ENCODE results near the gene C5orf22. TPM values are rescaled to one million over a fixed set of nuclear protein-coding genes. Genes with fewer than 3 reads are reported as not detected.

The C5orf22 gene
- total RNA-seq, 1 experiment from 2014 or later, result 40.6 TPM

DNA sequence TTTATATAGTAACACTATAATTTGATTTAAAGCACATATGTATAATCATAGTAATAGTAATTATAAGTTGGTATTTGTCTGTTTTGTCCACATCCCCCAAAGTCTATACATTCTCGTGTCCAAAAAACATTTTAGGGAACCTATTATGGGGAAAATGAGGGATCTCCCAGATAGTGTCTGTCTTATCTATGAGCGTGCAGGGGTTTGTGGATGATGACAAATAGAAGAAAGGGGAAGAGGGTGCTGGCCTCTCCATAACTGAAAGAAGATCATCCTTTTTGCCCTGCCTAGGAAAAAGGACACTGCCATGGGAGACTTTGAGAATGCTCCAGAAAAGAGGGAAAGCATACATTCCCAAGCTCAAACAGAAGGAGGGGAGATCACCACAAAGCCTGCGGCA, 45.3 kb downstream of the C5orf22 start:
- no peaks in the 10 kb centered on the region for H3K27me3 Mint-ChIP-seq (ENCODE audit: low read depth)
- peaks cover 2% of the 10 kb centered on the region for H3K9me3 Mint-ChIP-seq
- POLR2A ChIA-PET, result interaction anchor here (0.6 to 0.7 kb wide), 2 partner anchors 62 to 245 kb away, joined by 3 to 6 read pairs; no protein-coding TSS in a partner anchor

More for the DNA sequence above, 45.3 kb downstream of the C5orf22 start:
- TF ChIP-seq STAT6 (CRISPR knock-in tag; conservative IDR thresholded peaks at IDR 0.05; ENCODE audit: low read depth), result no peak
- TF ChIP-seq TEAD1 (CRISPR knock-in tag; IDR thresholded peaks at IDR 0.05), result no peak
- TF ChIP-seq HMGA2 (CRISPR knock-in tag; IDR thresholded peaks at IDR 0.05), result no peak
- TF ChIP-seq TP53 (CRISPR knock-in tag; IDR thresholded peaks at IDR 0.05), result no peak
- no peak for TF ChIP-seq KAT7 (CRISPR knock-in tag; IDR thresholded peaks at IDR 0.05; ENCODE audit: borderline replicate concordance)
- no peak for TF ChIP-seq NR1H2 (CRISPR knock-in tag; IDR thresholded peaks at IDR 0.05)
- TF ChIP-seq, protein P1, sequence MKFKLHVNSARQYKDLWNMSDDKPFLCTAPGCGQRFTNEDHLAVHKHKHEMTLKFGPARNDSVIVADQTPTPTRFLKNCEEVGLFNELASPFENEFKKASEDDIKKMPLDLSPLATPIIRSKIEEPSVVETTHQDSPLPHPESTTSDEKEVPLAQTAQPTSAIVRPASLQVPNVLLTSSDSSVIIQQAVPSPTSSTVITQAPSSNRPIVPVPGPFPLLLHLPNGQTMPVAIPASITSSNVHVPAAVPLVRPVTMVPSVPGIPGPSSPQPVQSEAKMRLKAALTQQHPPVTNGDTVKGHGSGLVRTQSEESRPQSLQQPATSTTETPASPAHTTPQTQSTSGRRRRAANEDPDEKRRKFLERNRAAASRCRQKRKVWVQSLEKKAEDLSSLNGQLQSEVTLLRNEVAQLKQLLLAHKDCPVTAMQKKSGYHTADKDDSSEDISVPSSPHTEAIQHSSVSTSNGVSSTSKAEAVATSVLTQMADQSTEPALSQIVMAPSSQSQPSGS (CRISPR knock-in tag; IDR thresholded peaks at IDR 0.05; ENCODE audit: borderline replicate concordance, low read depth), result no peak
- no peak for TF ChIP-seq ZNF425 (CRISPR knock-in tag; conservative IDR thresholded peaks at IDR 0.05)
- no peak for TF ChIP-seq NR2C2 (CRISPR knock-in tag; IDR thresholded peaks at IDR 0.05)
- TF ChIP-seq MLX (CRISPR knock-in tag; IDR thresholded peaks at IDR 0.05), result no peak
- TF ChIP-seq FOXP4 (CRISPR knock-in tag; IDR thresholded peaks at IDR 0.05), result no peak
- no peak for TF ChIP-seq ZNF396 (CRISPR knock-in tag; IDR thresholded peaks at IDR 0.05; ENCODE audit: borderline replicate concordance)
- no peak for TF ChIP-seq ZNF671 (CRISPR knock-in tag; IDR thresholded peaks at IDR 0.05)
- TF ChIP-seq ZNF219 (CRISPR knock-in tag; IDR thresholded peaks at IDR 0.05; ENCODE audit: borderline replicate concordance), result no peak
- TF ChIP-seq SMAD3 (CRISPR knock-in tag; IDR thresholded peaks at IDR 0.05; ENCODE audit: borderline replicate concordance), result no peak
- TF ChIP-seq, protein P2, sequence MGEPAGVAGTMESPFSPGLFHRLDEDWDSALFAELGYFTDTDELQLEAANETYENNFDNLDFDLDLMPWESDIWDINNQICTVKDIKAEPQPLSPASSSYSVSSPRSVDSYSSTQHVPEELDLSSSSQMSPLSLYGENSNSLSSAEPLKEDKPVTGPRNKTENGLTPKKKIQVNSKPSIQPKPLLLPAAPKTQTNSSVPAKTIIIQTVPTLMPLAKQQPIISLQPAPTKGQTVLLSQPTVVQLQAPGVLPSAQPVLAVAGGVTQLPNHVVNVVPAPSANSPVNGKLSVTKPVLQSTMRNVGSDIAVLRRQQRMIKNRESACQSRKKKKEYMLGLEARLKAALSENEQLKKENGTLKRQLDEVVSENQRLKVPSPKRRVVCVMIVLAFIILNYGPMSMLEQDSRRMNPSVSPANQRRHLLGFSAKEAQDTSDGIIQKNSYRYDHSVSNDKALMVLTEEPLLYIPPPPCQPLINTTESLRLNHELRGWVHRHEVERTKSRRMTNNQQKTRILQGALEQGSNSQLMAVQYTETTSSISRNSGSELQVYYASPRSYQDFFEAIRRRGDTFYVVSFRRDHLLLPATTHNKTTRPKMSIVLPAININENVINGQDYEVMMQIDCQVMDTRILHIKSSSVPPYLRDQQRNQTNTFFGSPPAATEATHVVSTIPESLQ (CRISPR knock-in tag; IDR thresholded peaks at IDR 0.05), result no peak
- TF ChIP-seq ARID4B (CRISPR knock-in tag; IDR thresholded peaks at IDR 0.05; ENCODE audit: borderline replicate concordance), result no peak
- ATAC-seq (no peak), DNase-seq (ENCODE audit: low spot score) (no peak)
- Mint-ChIP-seq H3K27ac (no peak overlapping the region; the same call in 1 of the 2 replicates), H3K36me3 (peaks cover 2% of the 10 kb centered on the region; the same call in 1 of the 2 replicates), H3K4me3 (no peak overlapping the region), H3K4me1 (peaks cover 6% of the 10 kb centered on the region; the same call in 1 of the 2 replicates)
- CTCF ChIA-PET, result no interaction called here
